WERI-Rb-1 (cell line): ENCODE results near the gene SYT7.

Source experiments
- DNase-seq: peaks from one replicate; pipeline ENCODE4 v3.0.0-alpha.2; 2020
- H3K27ac ChIP-seq: fragments of 250-450 bp; sonication (Bioruptor Pico); 2 replicates; pipeline ENCODE4 v1.5.1; 2020; ENCODE audit warnings: mild to moderate bottlenecking, moderate library complexity
- H3K27me3 ChIP-seq: fragments of 250-450 bp; sonication (Bioruptor Pico); 2 replicates; pipeline ENCODE4 v1.5.1; 2021; ENCODE audit warnings: mild to moderate bottlenecking, low read depth, moderate library complexity; ENCODE audit not compliant: insufficient read depth, severe bottlenecking
- H3K36me3 ChIP-seq: fragments of 250-450 bp; sonication (Bioruptor Pico); 2 replicates; pipeline ENCODE4 v1.5.1; 2020; ENCODE audit warnings: mild to moderate bottlenecking, moderate library complexity
- H3K4me3 ChIP-seq: 2 replicates; pipeline ENCODE4 v1.5.1; 2011; ENCODE audit warnings: low read depth, mild to moderate bottlenecking, control low read depth, low read length
- H3K9me3 ChIP-seq: fragments of 250-450 bp; sonication (Bioruptor Pico); 2 replicates; pipeline ENCODE4 v1.5.1; 2021; ENCODE audit warnings: mild to moderate bottlenecking, moderate library complexity; ENCODE audit not compliant: severe bottlenecking
- CTCF ChIP-seq: IDR thresholded peaks from 2 replicates; pipeline ENCODE4 v1.5.1; 2011; ENCODE audit warnings: low read depth, mild to moderate bottlenecking, control low read depth, inconsistent platforms, low read length

SYT7 gene

GRCh38 chr11:61531044-61531443 is 49.8 kb downstream of the SYT7 start:
- no peaks in the 10 kb centered on the region for H3K27me3 ChIP-seq
- no peaks in the 10 kb centered on the region for H3K9me3 ChIP-seq
- peaks cover 25% of the 10 kb centered on the region for H3K36me3 ChIP-seq
- no peak for DNase-seq
- TF ChIP-seq CTCF: no peak
- H3K4me3 ChIP-seq: no peak overlapping the region
- peak overlapping the region; percentile 22; the same call in 1 of the 2 replicates for H3K27ac ChIP-seq

DNA sequence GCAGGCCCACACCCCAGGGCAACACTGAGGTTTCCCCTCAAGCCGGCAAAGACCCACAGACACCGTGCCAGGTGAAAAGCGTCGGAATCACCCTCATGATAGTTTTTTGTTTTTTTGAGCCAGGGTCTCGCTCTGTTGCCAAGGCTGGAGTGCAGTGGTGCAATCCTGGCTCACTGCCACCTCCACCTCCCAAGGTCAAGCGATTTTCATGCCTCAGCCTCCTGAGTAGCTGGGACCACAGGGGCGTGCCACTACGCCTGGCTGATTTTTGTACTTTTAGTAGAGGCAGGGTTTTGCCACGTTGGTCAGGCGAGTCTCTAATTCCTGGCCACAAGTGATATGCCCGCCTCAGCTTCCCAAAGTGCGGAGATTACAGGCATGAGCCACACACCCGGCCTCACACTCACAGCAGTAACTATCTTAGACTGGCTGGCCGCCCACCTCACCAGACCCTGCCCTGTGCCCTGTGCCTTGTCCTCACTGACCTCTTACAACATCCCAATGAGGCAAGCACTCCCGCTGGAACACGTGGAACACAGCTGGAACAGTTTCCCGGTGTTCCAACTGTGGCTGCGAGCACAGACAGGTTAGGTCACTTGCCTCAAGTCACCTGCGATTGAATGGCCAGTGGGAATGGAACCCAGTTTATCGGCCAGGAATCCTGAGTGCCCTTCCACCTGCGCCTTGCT is 51.2 kb downstream of the SYT7 start:
- H3K27me3 ChIP-seq: no peaks in the 10 kb centered on the region
- no peak for DNase-seq
- H3K9me3 ChIP-seq: no peaks in the 10 kb centered on the region
- TF ChIP-seq CTCF: no peak
- H3K27ac ChIP-seq: peak overlapping the region; percentile 76
- peaks cover 32% of the 10 kb centered on the region for H3K36me3 ChIP-seq
- no peak overlapping the region for H3K4me3 ChIP-seq

DNA sequence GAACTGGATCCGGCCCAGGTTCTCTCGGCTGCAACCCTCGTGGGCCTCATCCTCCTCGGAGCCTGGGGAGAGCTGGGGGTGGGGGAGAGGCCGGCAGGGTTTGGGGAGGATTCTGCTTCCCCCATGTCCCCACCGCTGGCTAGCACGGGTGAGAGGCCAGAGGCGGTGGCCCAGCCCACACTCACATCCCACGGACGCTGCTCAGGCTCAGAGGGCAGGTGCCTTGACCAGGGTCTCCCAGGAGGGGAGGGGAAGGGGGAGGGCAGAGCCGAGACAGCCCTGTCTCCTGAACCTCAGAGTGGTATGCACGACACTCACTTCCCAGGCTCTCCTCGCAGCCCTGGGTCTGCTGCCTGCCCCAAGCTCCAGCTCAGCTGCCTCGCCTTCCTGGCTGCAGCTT is 52.8 kb downstream of the SYT7 start:
- Histone ChIP-seq H3K36me3 (peaks cover 48% of the 10 kb centered on the region), H3K9me3 (no peaks in the 10 kb centered on the region), H3K27me3 (no peaks in the 10 kb centered on the region), H3K27ac (peak overlapping the region; percentile 76), H3K4me3 (no peak overlapping the region)
- DNase-seq: no peak
- TF ChIP-seq CTCF: no peak

GRCh38 chr11:61526956-61527731 is 53.7 kb downstream of the SYT7 start:
- Histone ChIP-seq H3K27me3 (no peaks in the 10 kb centered on the region), H3K9me3 (no peaks in the 10 kb centered on the region), H3K27ac (peak overlapping the region; percentile 76), H3K4me3 (no peak overlapping the region), H3K36me3 (peaks cover 58% of the 10 kb centered on the region)
- TF ChIP-seq CTCF: no peak
- DNase-seq: peak; percentile 84

DNA sequence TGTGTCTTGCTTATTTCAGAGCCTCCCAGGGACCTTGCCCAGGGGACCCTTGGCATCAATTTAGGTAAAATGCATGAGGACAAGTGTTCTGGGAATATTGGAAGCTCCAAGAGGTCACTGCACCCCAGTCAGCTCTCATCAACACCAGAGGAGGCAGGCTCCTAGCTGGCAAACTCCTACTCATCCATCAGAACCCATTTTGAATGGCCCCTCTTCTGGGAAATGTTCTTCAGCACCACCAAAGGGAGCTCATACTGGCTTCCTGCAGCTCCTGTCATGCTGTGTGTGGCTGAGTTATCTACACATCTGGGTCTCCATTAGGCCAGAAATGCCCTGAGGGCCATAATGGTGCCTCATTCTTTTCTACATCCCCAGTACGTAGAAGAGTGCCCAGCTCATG is 54.6 kb downstream of the SYT7 start:
- no peak for DNase-seq
- Histone ChIP-seq H3K27ac (peak overlapping the region; percentile 76), H3K4me3 (no peak overlapping the region), H3K27me3 (no peaks in the 10 kb centered on the region), H3K36me3 (peaks cover 60% of the 10 kb centered on the region), H3K9me3 (no peaks in the 10 kb centered on the region)
- no peak for TF ChIP-seq CTCF
